Testis (tissue), 2 donors: ENCODE results near the gene AFG1L.

ENCODE experiments used
- CTCF ChIP-seq, 3 experiments: fragments of 450-650 bp in 2 of 3; fragments of 200-600 bp in 1 of 3; sonication (generic) in 1 of 3; IDR thresholded peaks; one replicate each; pipeline ENCODE4 v1.5.1; 2016 to 2019; ENCODE audit warnings: antibody characterized with exemption in 3 of 3, mild to moderate bottlenecking in 2 of 3, moderate library complexity in 1 of 3
- POLR2A ChIP-seq: fragments of 450-650 bp; IDR thresholded peaks from one replicate; pipeline ENCODE4 v1.6.1; 2017; ENCODE audit warnings: antibody characterized with exemption, mild to moderate bottlenecking, moderate library complexity

- no peak for TF ChIP-seq POLR2A
- TF ChIP-seq CTCF (IDR thresholded peaks at IDR 0.05): no peak
These were observed 27.9 kb downstream of the AFG1L start for GRCh38 chr6:108322728-108323127.
